Measurements from ENCODE around the gene SPSB3.

SPSB3 gene

GRCh38 chr16:1782408-1783264 lies at the start of gene SPSB3, which contains the start of gene NUBP2:
SPSB3 (minus strand) TSS chr16:1782571; CDS start chr16:1781483, 1,088 bp downstream.
NUBP2 (plus strand) TSS chr16:1782960; CDS start chr16:1783021, 61 bp downstream.
- H3K9me3 ChIP-seq = no peaks in the 10 kb centered on the region
- TF ChIP-seq, protein P1, sequence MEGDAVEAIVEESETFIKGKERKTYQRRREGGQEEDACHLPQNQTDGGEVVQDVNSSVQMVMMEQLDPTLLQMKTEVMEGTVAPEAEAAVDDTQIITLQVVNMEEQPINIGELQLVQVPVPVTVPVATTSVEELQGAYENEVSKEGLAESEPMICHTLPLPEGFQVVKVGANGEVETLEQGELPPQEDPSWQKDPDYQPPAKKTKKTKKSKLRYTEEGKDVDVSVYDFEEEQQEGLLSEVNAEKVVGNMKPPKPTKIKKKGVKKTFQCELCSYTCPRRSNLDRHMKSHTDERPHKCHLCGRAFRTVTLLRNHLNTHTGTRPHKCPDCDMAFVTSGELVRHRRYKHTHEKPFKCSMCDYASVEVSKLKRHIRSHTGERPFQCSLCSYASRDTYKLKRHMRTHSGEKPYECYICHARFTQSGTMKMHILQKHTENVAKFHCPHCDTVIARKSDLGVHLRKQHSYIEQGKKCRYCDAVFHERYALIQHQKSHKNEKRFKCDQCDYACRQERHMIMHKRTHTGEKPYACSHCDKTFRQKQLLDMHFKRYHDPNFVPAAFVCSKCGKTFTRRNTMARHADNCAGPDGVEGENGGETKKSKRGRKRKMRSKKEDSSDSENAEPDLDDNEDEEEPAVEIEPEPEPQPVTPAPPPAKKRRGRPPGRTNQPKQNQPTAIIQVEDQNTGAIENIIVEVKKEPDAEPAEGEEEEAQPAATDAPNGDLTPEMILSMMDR (IDR thresholded peaks at IDR 0.05) = peak; percentile 48
- peak within 1 kb of the TSS; percentile 94 for H3K27ac ChIP-seq
- H3K4me3 ChIP-seq (ENCODE audit: low read depth in 1 of 2, low read length in 1 of 2) = peak within 1 kb of the TSS; percentile 75 to 77
- peaks cover 23 to 26% of the 10 kb centered on the region in 2 experiments for H3K4me1 ChIP-seq (ENCODE audit: control insufficient read depth in 1 of 2, insufficient read depth in 1 of 2, low read depth in 1 of 2, low read length in 1 of 2)
- H3K36me3 ChIP-seq = peaks cover 47% of the 10 kb centered on the region
- H3K27me3 ChIP-seq = no peaks in the 10 kb centered on the region

DNA sequence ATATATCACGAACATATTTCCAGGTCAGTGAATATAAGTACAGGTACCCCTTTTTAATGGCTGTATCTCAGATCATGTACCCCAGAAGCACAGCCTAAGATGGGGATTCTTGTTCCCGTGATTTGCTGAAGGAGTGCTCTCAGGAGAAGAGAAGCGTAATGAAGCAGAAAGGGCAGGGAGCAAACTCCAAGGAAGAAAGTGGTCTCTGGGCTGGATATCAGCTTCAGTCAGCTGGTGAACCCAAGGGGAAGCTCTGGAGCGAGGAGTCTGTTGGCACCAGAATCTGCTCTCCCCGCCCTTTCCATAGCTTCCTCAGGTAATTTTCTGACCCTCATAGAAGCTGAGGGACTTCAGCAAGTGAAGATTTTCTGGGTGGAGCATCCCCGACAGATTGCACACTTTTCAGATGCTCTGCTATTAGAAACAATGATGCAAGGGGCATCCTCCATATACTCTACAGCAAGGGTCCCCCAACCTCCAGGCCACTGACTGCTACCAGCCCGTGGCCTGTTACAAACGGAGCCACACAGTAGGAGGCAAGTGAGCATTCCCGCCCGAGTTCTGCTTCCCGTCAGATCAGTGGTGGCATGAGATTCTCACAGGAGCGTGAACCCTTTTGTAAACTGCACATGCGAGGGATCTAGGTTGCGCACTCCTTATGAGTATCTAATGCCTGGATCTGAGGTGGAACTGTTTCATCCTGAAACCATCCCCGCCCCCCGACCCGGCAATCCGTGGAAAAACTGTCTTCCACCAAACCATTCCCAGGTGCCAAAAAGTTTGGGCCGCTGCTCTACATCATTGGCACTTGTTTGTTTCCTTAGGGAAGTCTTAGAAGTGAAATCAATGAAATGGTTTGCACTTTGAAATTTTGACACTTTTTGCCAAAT lies 49.1 kb upstream of the SPSB3 start:
- Histone ChIP-seq H3K9me3 (no peaks in the 10 kb centered on the region), H3K4me1 (ENCODE audit: control insufficient read depth in 1 of 2, insufficient read depth in 1 of 2, low read depth in 1 of 2, low read length in 1 of 2) (peaks cover 8% of the 10 kb centered on the region in 2 experiments), H3K4me3 (ENCODE audit: low read depth in 1 of 2, low read length in 1 of 2) (no peak overlapping the region), H3K36me3 (no peaks in the 10 kb centered on the region), H3K27me3 (no peaks in the 10 kb centered on the region), H3K27ac (no peak overlapping the region)
- TF ChIP-seq, protein P1 (IDR thresholded peaks at IDR 0.05) = no peak

DNA sequence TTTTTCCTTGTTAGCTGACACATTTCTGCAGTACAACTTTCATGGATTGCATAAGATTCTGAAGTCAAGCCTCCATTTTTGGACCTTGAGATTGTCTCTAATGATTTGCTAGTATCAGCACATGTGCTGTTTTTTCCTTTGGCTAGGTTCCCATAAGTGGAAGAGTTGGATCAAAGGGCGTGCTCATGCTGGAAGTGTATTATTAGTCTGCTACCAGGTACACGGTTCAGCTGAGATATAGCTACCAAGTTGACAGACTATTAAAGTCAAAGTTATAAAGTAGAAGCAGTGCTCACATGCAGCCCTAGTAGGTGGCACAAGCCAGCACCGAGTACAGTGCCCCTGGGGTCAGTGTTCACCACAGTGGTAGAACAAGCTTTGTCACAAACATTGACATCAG lies 47.8 kb upstream of the SPSB3 start:
- H3K4me3 ChIP-seq (ENCODE audit: low read depth in 1 of 2, low read length in 1 of 2) = no peak overlapping the region
- TF ChIP-seq, protein P1 (IDR thresholded peaks at IDR 0.05) = no peak

DNA sequence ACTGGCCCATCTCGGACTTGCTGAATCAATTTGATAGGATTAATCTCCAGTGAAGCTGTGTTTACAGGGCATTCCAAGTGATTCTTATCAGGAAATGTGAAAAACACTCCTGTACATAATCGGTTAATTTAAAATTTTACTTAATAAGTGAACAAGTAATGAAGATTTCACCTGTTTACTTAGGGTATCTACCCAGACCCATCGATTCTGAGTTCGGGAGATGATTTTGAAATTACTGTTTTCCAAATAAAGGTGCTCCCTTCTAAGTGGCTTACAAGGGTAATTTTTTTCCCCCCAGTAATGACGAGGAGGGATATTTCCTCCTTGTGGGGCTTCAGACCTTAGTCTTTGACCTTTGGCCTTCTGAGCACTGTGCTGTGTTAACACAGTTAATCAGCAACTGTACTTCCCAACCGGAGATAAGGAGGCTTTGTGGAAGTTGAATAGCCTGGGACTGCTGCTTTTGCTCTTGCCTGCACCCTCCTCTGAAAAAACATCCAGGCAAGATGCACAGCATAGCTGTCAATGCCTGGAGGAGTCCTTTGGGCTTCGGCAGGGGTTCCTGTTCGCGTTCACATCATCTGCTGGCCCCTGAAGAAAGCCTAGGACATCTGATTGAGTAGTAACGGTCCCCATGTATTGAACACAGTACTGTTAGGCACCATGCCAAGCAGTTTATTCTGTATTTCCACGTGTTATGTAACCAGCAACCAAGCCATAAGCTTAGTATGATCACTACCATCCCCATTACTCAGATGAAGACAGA lies 46.5 kb upstream of the SPSB3 start:
- peaks cover 17 to 19% of the 10 kb centered on the region in 2 experiments for H3K4me1 ChIP-seq (ENCODE audit: control insufficient read depth in 1 of 2, insufficient read depth in 1 of 2, low read depth in 1 of 2, low read length in 1 of 2)
- H3K36me3 ChIP-seq = no peaks in the 10 kb centered on the region
- TF ChIP-seq, protein P1 (IDR thresholded peaks at IDR 0.05) = no peak
- H3K27ac ChIP-seq = no peak overlapping the region
- H3K4me3 ChIP-seq (ENCODE audit: low read depth in 1 of 2, low read length in 1 of 2) = no peak overlapping the region
- no peaks in the 10 kb centered on the region for H3K9me3 ChIP-seq
- H3K27me3 ChIP-seq = no peaks in the 10 kb centered on the region

More for the DNA sequence above, 47.8 kb upstream of the SPSB3 start:
- Histone ChIP-seq H3K4me1 (ENCODE audit: control insufficient read depth in 1 of 2, insufficient read depth in 1 of 2, low read depth in 1 of 2, low read length in 1 of 2) (peaks cover 15 to 17% of the 10 kb centered on the region in 2 experiments), H3K27ac (no peak overlapping the region), H3K36me3 (no peaks in the 10 kb centered on the region), H3K9me3 (no peaks in the 10 kb centered on the region), H3K27me3 (no peaks in the 10 kb centered on the region)

Data from neutrophil (primary cell).